Epithelial cell of esophagus (primary cell): Measurements from ENCODE around the gene MACROD1.

Experiments used
- DNase-seq: peaks from one replicate; pipeline ENCODE4 v3.0.0; 2010; ENCODE audit warnings: low read depth
- H3K4me3 ChIP-seq: 2 replicates; pipeline ENCODE4 v1.5.1; 2011; ENCODE audit warnings: mild to moderate bottlenecking, low read length, control low read depth
- CTCF ChIP-seq: IDR thresholded peaks from 2 replicates; pipeline ENCODE4 v1.5.1; 2011; ENCODE audit warnings: low read depth, mild to moderate bottlenecking, low read length, control low read depth, inconsistent platforms; ENCODE audit not compliant: insufficient read depth; ENCODE audit errors: missing control alignments

The MACROD1 gene

GRCh38 chr11:64185175-64185692 lies 19.3 kb upstream of the MACROD1 start:
- peak; percentile 69 for DNase-seq
- H3K4me3 ChIP-seq: peak overlapping the region; percentile 65
- peak; percentile 31 for TF ChIP-seq CTCF

- DNase-seq: no peak
- TF ChIP-seq CTCF: no peak
- no peak overlapping the region for H3K4me3 ChIP-seq
Measured at GRCh38 chr11:64183890-64184289, 18.0 kb upstream of the MACROD1 start.

DNA sequence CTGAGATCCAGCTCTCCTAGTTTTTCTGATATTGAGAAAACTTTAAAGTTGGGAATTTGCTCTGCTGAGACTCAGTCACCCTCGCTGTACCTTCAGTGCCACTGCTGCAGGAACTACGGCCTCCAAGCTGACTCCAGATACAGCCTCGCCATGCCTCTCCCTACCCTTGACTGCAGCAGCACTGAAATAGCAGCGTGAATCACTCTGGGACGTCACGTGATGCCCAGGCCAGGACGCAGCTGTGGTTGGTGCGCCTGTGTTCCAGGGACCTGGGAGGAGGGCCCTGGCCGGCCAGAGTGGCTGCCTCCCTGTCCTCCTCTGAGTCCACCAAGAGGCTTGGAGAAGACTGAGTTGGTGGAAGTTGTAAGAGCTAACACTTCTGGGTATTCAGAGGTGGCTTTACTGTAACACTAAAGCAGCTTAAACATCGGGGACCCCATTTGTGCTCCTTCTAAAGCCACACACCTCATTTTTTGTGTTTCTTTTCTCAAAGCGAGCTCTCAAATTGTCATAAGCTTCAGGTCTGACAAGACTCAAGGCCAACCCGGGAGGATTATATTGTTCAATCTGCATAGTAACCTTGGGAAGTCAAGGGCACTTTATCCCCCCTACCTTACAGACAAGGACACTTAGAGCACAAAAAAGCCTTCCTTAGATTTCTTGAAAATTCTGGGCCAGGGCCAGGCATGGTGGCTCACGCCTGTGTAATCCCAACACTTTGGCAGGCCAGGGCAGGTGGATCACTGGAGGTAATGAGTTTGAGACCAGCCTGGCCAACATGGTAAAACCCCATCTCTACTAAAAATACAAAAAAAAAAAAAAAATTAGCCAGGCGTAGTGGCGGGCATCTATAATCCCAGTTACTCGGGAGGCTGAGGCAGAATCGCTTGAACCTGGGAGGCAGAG lies 15.8 kb upstream of the MACROD1 start:
- peak; percentile 92 for DNase-seq
- no peak overlapping the region for H3K4me3 ChIP-seq
- TF ChIP-seq CTCF: no peak

DNA sequence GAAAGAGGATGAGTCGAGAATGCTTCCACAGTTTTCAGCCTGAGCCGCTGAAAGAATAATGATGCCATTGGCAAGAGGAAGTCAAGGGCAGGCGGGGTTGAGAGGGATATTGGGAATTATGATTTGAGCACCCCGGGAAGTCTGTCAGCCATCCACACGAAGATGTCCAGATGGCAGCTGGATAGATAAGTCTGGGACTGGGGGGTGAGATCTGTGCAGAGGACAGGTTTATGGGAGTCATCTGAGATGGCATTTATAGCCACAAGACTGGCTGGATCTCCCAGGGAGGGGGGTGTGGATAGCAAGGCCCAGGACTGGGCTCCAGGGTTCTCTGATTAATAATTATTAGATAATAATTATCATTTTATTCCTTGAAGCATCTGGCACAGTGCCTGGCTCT lies 15.0 kb upstream of the MACROD1 start:
- H3K4me3 ChIP-seq: no peak overlapping the region
- no peak for DNase-seq
- no peak for TF ChIP-seq CTCF

DNA sequence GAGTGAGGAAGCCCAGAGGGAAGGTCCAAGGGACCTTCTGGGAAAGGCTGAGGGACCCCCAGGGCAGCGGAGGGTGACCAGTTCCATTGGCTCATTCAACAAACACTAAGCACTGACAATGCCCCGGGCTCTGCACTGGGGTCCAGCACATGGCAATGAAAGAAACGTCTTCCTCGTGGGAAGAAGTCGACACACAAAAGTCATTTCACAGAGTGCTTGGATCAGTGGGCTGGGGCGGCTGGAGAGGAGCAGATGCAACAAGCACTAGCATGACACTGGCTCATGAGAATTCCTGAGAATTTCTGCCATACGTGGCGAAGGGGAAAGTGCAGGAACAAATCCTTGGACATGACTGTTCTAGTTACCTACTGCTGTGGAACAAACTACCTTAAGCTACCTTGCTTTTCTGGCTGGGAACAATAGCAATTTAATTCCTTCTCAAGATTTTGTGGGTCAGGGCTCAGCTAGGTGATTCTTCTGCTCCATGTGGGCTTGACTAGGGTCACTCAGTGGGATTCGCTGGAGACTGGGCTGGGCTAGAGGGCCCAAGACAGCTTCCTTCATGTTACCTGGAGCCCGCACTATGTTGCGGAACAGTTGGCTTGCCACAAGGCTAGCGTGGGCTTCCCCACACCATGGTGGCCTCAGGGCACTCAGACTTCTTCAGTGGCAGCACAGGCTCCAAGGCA lies 13.2 kb upstream of the MACROD1 start:
- no peak overlapping the region for H3K4me3 ChIP-seq
- TF ChIP-seq CTCF: no peak
- DNase-seq: no peak

GRCh38 chr11:64178203-64178602 lies 12.3 kb upstream of the MACROD1 start:
- no peak overlapping the region for H3K4me3 ChIP-seq
- TF ChIP-seq CTCF: no peak
- no peak for DNase-seq
